CD4-positive, alpha-beta memory T cell (primary cell): ENCODE measurements around the gene SLPI. TPM values are rescaled to one million over a fixed set of nuclear protein-coding genes. Genes with fewer than 3 reads are reported as not detected.

Experiments
- CTCF ChIA-PET: fragments of 350-600 bp; sonication (Branson Sonifier 250); formaldehyde crosslinking; loops from one replicate; lab custom pipeline; 2021; ENCODE audit warnings: inconsistent platforms; ENCODE audit not compliant: partially characterized antibody; lab: Charles Lee
- POLR2A ChIA-PET: fragments of 350-600 bp; sonication (Branson Sonifier 250); formaldehyde crosslinking; loops from one replicate; lab custom pipeline; 2021; ENCODE audit not compliant: partially characterized antibody; lab: Charles Lee
- DNase-seq, 5 donors: peaks; one replicate each; pipeline versions ENCODE4 v3.0.0 to v3.0.0-alpha.2; 2020 to 2022; ENCODE audit warnings: mixed read lengths in 1 of 5
- H3K27ac ChIP-seq: one replicate; pipeline ENCODE4 v1.7.0; 2013; ENCODE audit warnings: low read depth, low read length
- H3K27me3 ChIP-seq: 2 replicates; pipeline ENCODE4 v1.7.0; 2013; ENCODE audit warnings: mild to moderate bottlenecking, low read length, moderate library complexity; ENCODE audit not compliant: insufficient read depth
- H3K36me3 ChIP-seq: 2 replicates; pipeline ENCODE4 v1.7.0; 2013; ENCODE audit warnings: mild to moderate bottlenecking, low read length, moderate library complexity; ENCODE audit not compliant: insufficient read depth
- H3K4me1 ChIP-seq: 2 replicates; pipeline ENCODE4 v1.7.0; 2013; ENCODE audit warnings: mild to moderate bottlenecking, low read length, moderate library complexity; ENCODE audit not compliant: insufficient read depth
- H3K4me3 ChIP-seq, 2 donors: one replicate each; pipeline ENCODE4 v1.7.0; 2013; ENCODE audit warnings: low read length in 2 of 2, mild to moderate bottlenecking in 1 of 2
- H3K9me3 ChIP-seq, 2 donors: one replicate each; pipeline ENCODE4 v1.7.0; 2013; ENCODE audit warnings: low read length in 2 of 2, control low read depth in 1 of 2; ENCODE audit not compliant: control insufficient read depth in 1 of 2
- H3K27ac Mint-ChIP-seq, 7 donors: one replicate each; pipeline ENCODE4 v1.8.0; 2020 to 2021; ENCODE audit warnings: mixed read lengths in 7 of 7, mild to moderate bottlenecking in 6 of 7, inconsistent platforms in 3 of 7, moderate library complexity in 3 of 7
- H3K27me3 Mint-ChIP-seq, 2 donors: one replicate each; pipeline ENCODE4 v1.8.0; 2020 to 2021; ENCODE audit warnings: mixed read lengths in 2 of 2
- H3K36me3 Mint-ChIP-seq, 2 donors: one replicate each; pipeline ENCODE4 v1.8.0; 2020 to 2021; ENCODE audit warnings: mixed read lengths in 2 of 2, inconsistent platforms in 1 of 2, mild to moderate bottlenecking in 1 of 2
- H3K4me1 Mint-ChIP-seq, 4 donors: one replicate each; pipeline ENCODE4 v1.8.0; 2020 to 2021; ENCODE audit warnings: mixed read lengths in 4 of 4, mild to moderate bottlenecking in 1 of 4
- H3K4me3 Mint-ChIP-seq, 8 donors: one replicate each; pipeline ENCODE4 v1.8.0; 2020 to 2021; ENCODE audit warnings: mixed read lengths in 8 of 8, mild to moderate bottlenecking in 7 of 8, moderate library complexity in 6 of 8, inconsistent platforms in 3 of 8
- H3K9me3 Mint-ChIP-seq, 8 donors: one replicate each; pipeline ENCODE4 v1.8.0; 2020 to 2021; ENCODE audit warnings: mixed read lengths in 8 of 8, mild to moderate bottlenecking in 5 of 8, inconsistent platforms in 3 of 8, moderate library complexity in 1 of 8
- intact Hi-C: fragments of 100-400 bp; cut with micrococcal nuclease; formaldehyde crosslinking; loops from one replicate; pipeline ENCODE4 v1.15.1; 2023
- polyA plus RNA-seq, 2 donors: library from polyadenylated mRNA; unstranded; fragments of 300-500 nt; fragmentation: Illumina TruSeq; gene quantifications; one replicate each; pipeline ENCODE4 v1.2.3, GENCODE V29; 2021
- total RNA-seq, 2 experiments: library from RNA; stranded (reverse); gene quantifications; one replicate each; pipeline ENCODE4 v1.2.3, GENCODE V29; 2021

The SLPI gene
- total and polyA plus RNA-seq, 4 experiments from 2014 or later, result not detected

DNA sequence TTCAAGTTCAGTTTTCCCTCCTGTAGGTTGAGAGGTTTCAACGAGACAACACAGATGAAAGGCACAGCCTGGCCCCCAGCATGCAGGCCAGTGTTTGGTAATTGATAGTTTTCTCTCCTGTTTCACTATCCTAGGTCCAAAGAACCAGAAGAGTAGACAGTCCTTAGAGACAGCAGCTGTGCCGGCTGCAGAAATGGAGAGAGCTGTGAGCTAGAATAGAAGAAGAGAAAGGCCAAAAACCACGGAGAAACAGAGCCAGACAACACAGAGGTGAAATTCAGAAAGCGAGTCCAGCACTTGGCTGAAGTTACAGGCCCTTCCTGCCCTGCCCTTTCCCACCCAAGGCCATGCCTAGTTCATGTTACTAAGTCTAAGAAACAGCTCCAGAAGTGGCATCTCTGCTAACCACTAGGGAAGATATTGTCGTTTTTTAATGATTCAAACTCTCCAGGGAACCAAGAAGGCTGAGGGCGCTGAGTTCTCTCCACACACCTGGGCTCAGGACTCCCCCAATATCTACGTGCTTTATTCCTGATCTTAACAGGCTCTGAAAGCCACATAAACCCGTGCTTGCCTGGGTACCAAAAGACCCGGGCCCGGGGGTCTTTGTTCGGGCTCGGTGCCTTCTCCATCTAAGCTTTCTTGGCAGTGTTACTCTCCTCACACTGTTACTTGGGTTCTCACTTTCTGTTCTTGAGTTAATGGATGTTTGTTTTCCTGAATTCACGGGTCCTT, 35.7 kb upstream of the SLPI start:
- Histone ChIP-seq H3K27ac (no peak overlapping the region), H3K4me1 (peaks cover 11% of the 10 kb centered on the region), H3K4me3 (no peak overlapping the region), H3K36me3 (no peaks in the 10 kb centered on the region), H3K9me3 (no peaks in the 10 kb centered on the region), H3K27me3 (no peaks in the 10 kb centered on the region)
- H3K9me3 Mint-ChIP-seq, result no peaks in the 10 kb centered on the region
- POLR2A ChIA-PET, result interaction anchor here (1.0 kb wide), 1 partner anchor 73 kb away, joined by 3 read pairs; the partner anchor contains the start of gene SYS1
- H3K27ac Mint-ChIP-seq, result no peak overlapping the region
- DNase-seq, result no peak
- peaks cover 2 to 8% (median 4%) of the 10 kb centered on the region in 4 donors for H3K4me1 Mint-ChIP-seq
- peaks cover 8 to 35% of the 10 kb centered on the region in 2 donors for H3K27me3 Mint-ChIP-seq
- CTCF ChIA-PET, result interaction anchor here (0.9 to 6.6 kb wide), 15 partner anchors 9 to 606 kb away, joined by 3 to 70 read pairs (median 5); no protein-coding TSS in a partner anchor
- intact Hi-C loops, result loop anchor here (2.0 to 5.0 kb wide), 5 partner anchors 193 to 603 kb away; partner anchors contain the start of gene STK4
- no peak overlapping the region for H3K4me3 Mint-ChIP-seq
- H3K36me3 Mint-ChIP-seq, result no peaks in the 10 kb centered on the region

- ChIA-PET CTCF (interaction anchor here (6.6 kb wide), 1 partner anchor 31 kb away, joined by 58 read pairs; no protein-coding TSS in a partner anchor), POLR2A (no interaction called here)
- no peaks in the 10 kb centered on the region for H3K36me3 ChIP-seq
- no peaks in the 10 kb centered on the region for H3K27me3 ChIP-seq
- H3K9me3 Mint-ChIP-seq, result no peaks in the 10 kb centered on the region
- no peaks in the 10 kb centered on the region for H3K36me3 Mint-ChIP-seq
- no peaks in the 10 kb centered on the region for H3K9me3 ChIP-seq
- H3K4me1 Mint-ChIP-seq, result peaks cover under 1 to 5% (median 2%) of the 10 kb centered on the region in 4 donors
- H3K27ac ChIP-seq, result no peak overlapping the region
- no peak overlapping the region for H3K4me3 Mint-ChIP-seq
- no peak overlapping the region for H3K27ac Mint-ChIP-seq
- H3K4me1 ChIP-seq, result peaks cover 8% of the 10 kb centered on the region
- peaks cover 6 to 30% of the 10 kb centered on the region in 2 donors for H3K27me3 Mint-ChIP-seq
- intact Hi-C loops, result no loop called here
- no peak overlapping the region for H3K4me3 ChIP-seq
- no peak for DNase-seq
Observed at GRCh38 chr20:45288860-45289259, 34.5 kb upstream of the SLPI start.

DNA sequence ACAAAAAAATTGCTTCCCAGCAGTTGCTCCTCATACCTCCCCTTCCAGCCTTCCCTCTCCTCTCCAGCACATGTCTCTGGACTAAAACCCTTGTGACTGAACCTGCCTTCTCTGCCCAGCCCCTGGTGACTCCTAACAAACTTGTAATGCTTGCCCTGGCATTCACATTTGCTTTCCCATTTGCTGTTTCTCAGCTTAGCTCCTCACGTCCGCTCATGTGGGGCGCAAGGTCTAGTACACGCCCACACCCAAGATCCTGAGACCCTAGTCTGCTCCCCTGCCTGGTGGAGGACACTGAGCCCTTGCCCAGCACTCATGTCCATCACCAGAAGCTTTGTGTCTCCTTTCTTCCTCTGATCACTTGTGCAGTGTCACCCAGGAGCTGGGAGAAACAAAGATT, 34.0 kb upstream of the SLPI start:
- no peak overlapping the region for H3K27ac Mint-ChIP-seq
- no peaks in the 10 kb centered on the region for H3K36me3 Mint-ChIP-seq
- H3K4me3 Mint-ChIP-seq, result no peak overlapping the region
- no peaks in the 10 kb centered on the region for H3K36me3 ChIP-seq
- ChIA-PET POLR2A (no interaction called here), CTCF (no interaction called here)
- no peak for DNase-seq
- no peaks in the 10 kb centered on the region for H3K27me3 ChIP-seq
- H3K4me3 ChIP-seq, result no peak overlapping the region
- intact Hi-C loops, result no loop called here
- H3K27me3 Mint-ChIP-seq, result peaks cover 6 to 29% of the 10 kb centered on the region in 2 donors
- peaks cover 6% of the 10 kb centered on the region for H3K4me1 ChIP-seq
- H3K27ac ChIP-seq, result no peak overlapping the region
- peaks cover 0 to 5% (median 0%) of the 10 kb centered on the region in 4 donors for H3K4me1 Mint-ChIP-seq
- H3K9me3 Mint-ChIP-seq, result no peaks in the 10 kb centered on the region
- no peaks in the 10 kb centered on the region for H3K9me3 ChIP-seq

- ChIA-PET POLR2A (no interaction called here), CTCF (interaction anchor here (10.3 kb wide), 1 partner anchor 9 kb away, joined by 70 read pairs; no protein-coding TSS in a partner anchor)
- H3K9me3 ChIP-seq, result no peaks in the 10 kb centered on the region
- no peak overlapping the region for H3K27ac Mint-ChIP-seq
- no peak overlapping the region for H3K4me3 Mint-ChIP-seq
- peaks cover 11 to 36% of the 10 kb centered on the region in 2 donors for H3K27me3 Mint-ChIP-seq
- H3K9me3 Mint-ChIP-seq, result no peaks in the 10 kb centered on the region
- H3K27ac ChIP-seq, result no peak overlapping the region
- H3K36me3 Mint-ChIP-seq, result no peaks in the 10 kb centered on the region
- H3K4me1 Mint-ChIP-seq, result no peaks in the 10 kb centered on the region
- H3K36me3 ChIP-seq, result no peaks in the 10 kb centered on the region
- no peaks in the 10 kb centered on the region for H3K4me1 ChIP-seq
- intact Hi-C loops, result no loop called here
- no peak for DNase-seq
- H3K4me3 ChIP-seq, result no peak overlapping the region
- no peaks in the 10 kb centered on the region for H3K27me3 ChIP-seq
Observed at GRCh38 chr20:45283551-45284057, 29.2 kb upstream of the SLPI start.

DNA sequence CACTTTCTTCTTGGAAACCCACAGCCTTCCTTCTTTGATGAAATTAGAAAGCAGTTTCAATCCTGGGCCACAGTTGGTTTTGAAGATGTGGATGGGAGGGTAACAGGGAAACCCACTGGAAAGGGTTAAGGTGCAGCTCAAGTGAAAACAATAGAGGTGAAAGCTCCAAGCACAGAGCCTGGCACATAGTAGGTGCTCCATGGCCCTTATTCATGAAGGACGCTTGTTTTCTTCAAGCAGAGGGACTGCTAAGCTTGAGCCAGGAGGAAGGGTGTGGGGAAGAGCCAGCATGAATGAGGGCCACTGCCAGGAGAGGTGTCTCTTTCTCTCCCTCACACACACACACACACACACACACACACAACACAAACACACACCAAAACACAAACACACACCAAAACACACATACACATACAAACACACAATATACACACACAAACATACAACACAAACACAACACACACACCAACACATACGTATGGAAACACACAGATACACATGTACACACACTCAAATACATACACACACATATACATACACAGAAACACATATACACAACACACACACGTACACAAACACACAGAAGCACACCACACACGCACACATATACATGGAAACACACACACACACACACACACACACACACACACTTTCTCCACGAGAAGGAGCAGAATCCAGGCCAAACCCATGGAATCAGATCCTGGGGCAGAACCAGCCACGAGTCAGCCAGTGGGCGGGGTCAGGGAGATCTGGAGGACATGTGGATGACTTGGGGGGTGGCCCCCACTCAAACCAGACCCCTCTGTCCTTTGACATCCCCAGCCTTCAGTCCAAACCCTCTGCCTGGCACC, 28.6 kb upstream of the SLPI start:
- Mint-ChIP-seq H3K27me3 (peaks cover 12 to 31% of the 10 kb centered on the region in 2 donors), H3K4me3 (no peak overlapping the region), H3K9me3 (no peaks in the 10 kb centered on the region), H3K4me1 (no peaks in the 10 kb centered on the region), H3K27ac (no peak overlapping the region), H3K36me3 (no peaks in the 10 kb centered on the region)
- no peak overlapping the region for H3K27ac ChIP-seq
- no peaks in the 10 kb centered on the region for H3K27me3 ChIP-seq
- H3K9me3 ChIP-seq, result no peaks in the 10 kb centered on the region
- no peak for DNase-seq
- POLR2A ChIA-PET, result no interaction called here
- H3K4me1 ChIP-seq, result no peaks in the 10 kb centered on the region
- intact Hi-C loops, result no loop called here
- H3K36me3 ChIP-seq, result no peaks in the 10 kb centered on the region
- CTCF ChIA-PET, result interaction anchor here (10.3 kb wide), 1 partner anchor 10 kb away, joined by 70 read pairs; no protein-coding TSS in a partner anchor
- H3K4me3 ChIP-seq, result no peak overlapping the region

DNA sequence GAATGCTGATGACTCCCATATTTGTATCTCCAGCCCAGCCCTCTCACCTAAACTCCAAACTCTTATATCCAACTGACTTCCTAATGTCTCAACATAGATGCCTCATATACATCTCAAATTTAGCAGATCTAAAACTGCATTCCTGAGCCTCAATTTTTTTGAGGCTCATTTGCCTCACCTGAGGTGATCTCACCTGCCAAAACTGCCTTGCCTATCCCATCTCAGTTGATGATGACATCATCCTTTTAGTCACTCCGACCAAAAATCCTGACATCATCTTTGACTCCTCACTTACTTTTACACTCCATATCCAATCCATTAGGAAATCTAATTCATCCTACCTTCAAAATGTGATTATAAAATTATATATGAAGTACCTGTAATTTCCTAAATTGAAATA, 25.6 kb upstream of the SLPI start:
- Histone ChIP-seq H3K4me1 (no peaks in the 10 kb centered on the region), H3K9me3 (no peaks in the 10 kb centered on the region), H3K36me3 (no peaks in the 10 kb centered on the region), H3K27me3 (no peaks in the 10 kb centered on the region), H3K4me3 (no peak overlapping the region), H3K27ac (no peak overlapping the region)
- H3K36me3 Mint-ChIP-seq, result no peaks in the 10 kb centered on the region
- intact Hi-C loops, result no loop called here
- DNase-seq, result no peak
- H3K27me3 Mint-ChIP-seq, result peaks cover 25 to 29% of the 10 kb centered on the region in 2 donors
- H3K27ac Mint-ChIP-seq, result no peak overlapping the region
- no peaks in the 10 kb centered on the region for H3K9me3 Mint-ChIP-seq
- no peak overlapping the region for H3K4me3 Mint-ChIP-seq
- H3K4me1 Mint-ChIP-seq, result no peaks in the 10 kb centered on the region
- CTCF ChIA-PET, result interaction anchor here (10.3 kb wide), 1 partner anchor 13 kb away, joined by 70 read pairs; no protein-coding TSS in a partner anchor
- POLR2A ChIA-PET, result no interaction called here

GRCh38 chr20:45275338-45275737, 21.0 kb upstream of the SLPI start:
- Histone ChIP-seq H3K4me1 (no peaks in the 10 kb centered on the region), H3K27ac (no peak overlapping the region), H3K36me3 (no peaks in the 10 kb centered on the region), H3K9me3 (no peaks in the 10 kb centered on the region), H3K27me3 (no peaks in the 10 kb centered on the region), H3K4me3 (no peak overlapping the region)
- intact Hi-C loops, result no loop called here
- Mint-ChIP-seq H3K4me1 (no peaks in the 10 kb centered on the region), H3K4me3 (no peak overlapping the region), H3K27me3 (peaks cover 27 to 28% of the 10 kb centered on the region in 2 donors), H3K9me3 (peaks cover 0 to 2% (median 0%) of the 10 kb centered on the region in 8 donors), H3K36me3 (no peaks in the 10 kb centered on the region), H3K27ac (no peak overlapping the region)
- ChIA-PET POLR2A (no interaction called here), CTCF (no interaction called here)
- no peak for DNase-seq
